GM12878 (cell line): Measurements from ENCODE around the gene PRPF38A. TPM values are rescaled to one million over a fixed set of nuclear protein-coding genes. Genes with fewer than 3 reads are reported as not detected.
A peak's percentile ranks its signal among the peaks of the same experiment; 100 is the strongest.

Experiments
- ATF7 ChIP-seq: fragments of 450-650 bp; IDR thresholded peaks from 2 replicates; pipeline ENCODE4 v1.6.1; 2016; ENCODE audit warnings: low read depth, mild to moderate bottlenecking
- CBX5 ChIP-seq: sonication (generic); IDR thresholded peaks from 2 replicates; pipeline ENCODE4 v1.6.1; 2016; ENCODE audit warnings: low read depth, moderate library complexity, mild to moderate bottlenecking, inconsistent platforms
- CHD1 ChIP-seq: IDR thresholded peaks from 2 replicates; pipeline ENCODE4 v1.6.1; 2012; ENCODE audit warnings: low read depth, low read length, improper control_type of control experiment
- CREB1 ChIP-seq: IDR thresholded peaks from 2 replicates; pipeline ENCODE4 v1.6.1; 2012; ENCODE audit warnings: low read depth, mild to moderate bottlenecking, inconsistent platforms
- CREM ChIP-seq: IDR thresholded peaks from 2 replicates; pipeline ENCODE4 v1.6.1; 2014; ENCODE audit warnings: antibody characterized with exemption, low read depth
- ELK1 ChIP-seq: IDR thresholded peaks from 2 replicates; pipeline ENCODE4 v1.6.1; 2012; ENCODE audit warnings: low read depth, low read length, improper control_type of control experiment
- EZH2 ChIP-seq: IDR thresholded peaks from 2 replicates; pipeline ENCODE4 v1.6.1; 2012; ENCODE audit warnings: low read depth, mild to moderate bottlenecking, control low read depth, inconsistent platforms, low read length, borderline replicate concordance; ENCODE audit not compliant: control insufficient read depth
- IKZF1 ChIP-seq: fragments of 450-650 bp; conservative IDR thresholded peaks from 2 replicates; pipeline ENCODE4 v1.6.1; 2017; ENCODE audit warnings: antibody characterized with exemption, mild to moderate bottlenecking
- KLF5 ChIP-seq: fragments of 450-650 bp; IDR thresholded peaks from 2 replicates; pipeline ENCODE4 v1.6.1; 2014; ENCODE audit warnings: mild to moderate bottlenecking; ENCODE audit not compliant: partially characterized antibody
- MXI1 ChIP-seq: fragments of 150-350 bp; IDR thresholded peaks from 2 replicates; pipeline ENCODE4 v1.6.1; 2011; ENCODE audit warnings: low read depth, mild to moderate bottlenecking, inconsistent platforms, low read length, improper control_type of control experiment
- NBN ChIP-seq: fragments of 450-650 bp; IDR thresholded peaks from 2 replicates; pipeline ENCODE4 v1.6.1; 2016
- PAX5 ChIP-seq: IDR thresholded peaks from 2 replicates; pipeline ENCODE4 v1.6.1; 2011; ENCODE audit warnings: low read depth, low read length, borderline replicate concordance
- PAX8 ChIP-seq: fragments of 450-650 bp; IDR thresholded peaks from 2 replicates; pipeline ENCODE4 v1.6.1; 2017; ENCODE audit warnings: mild to moderate bottlenecking, moderate library complexity
- PBX3 ChIP-seq: IDR thresholded peaks from 2 replicates; pipeline ENCODE4 v1.6.1; 2011; ENCODE audit warnings: mild to moderate bottlenecking, low read depth, low read length, moderate library complexity; ENCODE audit not compliant: insufficient replicate concordance
- POLR2AphosphoS5 ChIP-seq: IDR thresholded peaks from 2 replicates; pipeline ENCODE4 v1.6.1; 2011; ENCODE audit warnings: mild to moderate bottlenecking, low read length, inconsistent platforms
- POU2F2 ChIP-seq: IDR thresholded peaks from 3 replicates; pipeline ENCODE4 v1.6.1; 2011; ENCODE audit warnings: low read depth, mild to moderate bottlenecking, low read length, borderline replicate concordance
- RAD51 ChIP-seq: fragments of 450-650 bp; IDR thresholded peaks from 2 replicates; pipeline ENCODE4 v1.6.1; 2016; ENCODE audit warnings: moderate library complexity, mild to moderate bottlenecking, inconsistent platforms
- RB1 ChIP-seq: fragments of 450-650 bp; formaldehyde crosslinking; IDR thresholded peaks from 2 replicates; pipeline ENCODE4 v1.6.1; 2017; ENCODE audit warnings: mild to moderate bottlenecking, borderline replicate concordance
- SMAD5 ChIP-seq: IDR thresholded peaks from 2 replicates; pipeline ENCODE4 v1.6.1; 2016; ENCODE audit warnings: antibody characterized with exemption, low read depth
- SP1 ChIP-seq: IDR thresholded peaks from one replicate; pipeline ENCODE4 v1.6.1; 2011; ENCODE audit warnings: low read depth, low read length
- SRF ChIP-seq, 2 experiments: IDR thresholded peaks; 2 replicates each; pipeline ENCODE4 v1.6.1; 2011; ENCODE audit warnings: low read depth in 2 of 2, low read length in 2 of 2, mild to moderate bottlenecking in 1 of 2, moderate library complexity in 1 of 2
- STAT3 ChIP-seq: IDR thresholded peaks from 2 replicates; pipeline ENCODE4 v1.6.1; 2011; ENCODE audit warnings: low read depth, low read length, improper control_type of control experiment
- TARDBP ChIP-seq: IDR thresholded peaks from 2 replicates; pipeline ENCODE4 v1.6.1; 2016; ENCODE audit warnings: borderline replicate concordance
- TCF12 ChIP-seq: IDR thresholded peaks from 2 replicates; pipeline ENCODE4 v1.6.1; 2011; ENCODE audit warnings: low read depth, mild to moderate bottlenecking, low read length
- YY1 ChIP-seq: IDR thresholded peaks from 2 replicates; pipeline ENCODE4 v1.6.1; 2011; ENCODE audit warnings: low read depth, mild to moderate bottlenecking, low read length
- ZBED1 ChIP-seq: IDR thresholded peaks from 2 replicates; pipeline ENCODE4 v1.6.1; 2016; ENCODE audit warnings: borderline replicate concordance
- polyA plus RNA-seq, 11 experiments: library from polyadenylated mRNA; depleted of rRNA in 4 of 11; unstranded in 6 of 11; stranded (reverse) in 5 of 11; fragments of >200 nt; fragmentation: Nextera tagmentation in 4 of 11; fragmentation: Illumina TruSeq in 1 of 11; extraction: Ambion mirVana in 4 of 11; extraction: Trizol in 1 of 11; gene quantifications; 1 replicate in 1 of 11; 2 replicates in 10 of 11; pipeline versions ENCODE4 v1.2.1 to v1.2.3, GENCODE V29; 2011 to 2016; ENCODE audit warnings: inconsistent platforms in 2 of 11, missing spikeins in 2 of 11, low read depth in 1 of 11
- total RNA-seq, 4 experiments: library from RNA; depleted of rRNA in 3 of 4; stranded (reverse); fragments of >200 nt in 3 of 4; fragmentation: Illumina TruSeq in 1 of 4; extraction: Trizol in 1 of 4; gene quantifications; 2 replicates each; pipeline versions ENCODE4 v1.2.1 to v1.2.3, GENCODE V29; 2013 to 2021
- TF ChIP-seq, protein P1 (sequence below): fragments of 450-650 bp; IDR thresholded peaks from 2 replicates; pipeline ENCODE4 v1.6.1; 2017; ENCODE audit warnings: low read depth, mild to moderate bottlenecking, moderate library complexity
- TF ChIP-seq, protein P2 (sequence below): IDR thresholded peaks from 2 replicates; pipeline ENCODE4 v1.6.1; 2012; ENCODE audit warnings: low read depth, low read length, improper control_type of control experiment

PRPF38A gene
- total and polyA plus RNA-seq, 10 of the 15 experiments (the other 5 are each of a cell fraction or from before 2014, with no cell fraction given) = 31.6 to 117 (median 77.7) TPM

DNA sequence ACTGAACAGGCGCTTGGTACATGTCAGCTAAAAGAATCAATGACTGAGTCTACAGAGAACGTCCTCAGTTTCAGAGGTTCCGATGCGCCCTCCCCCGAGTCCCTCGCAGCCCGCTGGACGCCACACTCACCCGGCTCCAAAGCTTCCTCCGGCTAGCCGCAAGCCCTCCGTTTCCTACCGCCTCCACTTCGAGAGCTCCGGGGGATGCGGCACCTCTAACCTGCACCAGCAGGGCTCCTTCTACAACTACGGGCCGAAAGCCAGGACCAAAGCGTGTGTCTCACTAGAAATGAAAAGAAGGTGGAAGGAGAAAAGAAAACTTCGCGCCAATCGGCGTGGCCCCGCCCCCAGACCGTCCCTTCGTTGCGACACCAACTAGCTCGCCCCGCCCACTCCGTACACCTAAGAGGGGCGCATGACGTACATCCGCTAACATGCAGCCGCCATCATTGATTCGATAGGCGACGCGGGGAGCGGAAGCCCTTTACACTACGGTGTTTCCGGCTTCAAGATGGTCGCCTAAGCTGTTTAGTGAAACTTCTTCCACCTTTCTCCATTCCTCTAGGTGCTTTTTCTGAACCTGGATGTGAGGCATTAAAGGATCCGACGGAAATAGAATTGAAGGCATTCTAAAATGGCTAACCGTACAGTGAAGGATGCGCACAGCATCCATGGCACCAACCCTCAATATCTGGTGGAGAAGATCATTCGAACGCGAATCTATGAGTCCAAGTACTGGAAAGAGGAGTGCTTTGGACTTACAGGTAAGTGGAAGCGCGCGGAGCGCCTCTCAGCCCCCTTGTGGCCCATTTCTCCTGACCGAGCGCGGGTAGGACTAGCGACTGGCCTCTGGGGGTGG is at the start of gene PRPF38A, which contains the start of gene ORC1 (continued):
- TF ChIP-seq MXI1 (peak; percentile 91), PAX5 (no peak), YY1 (peak; percentile 97), PBX3 (no peak), POU2F2 (peak; percentile 85), TCF12 (no peak), POLR2AphosphoS5 (peak; percentile 97), SRF (IDR thresholded peaks at IDR 0.05; ENCODE audit: low read depth in 2 of 2, low read length in 2 of 2) (peak; percentile 54 to 60; a peak in 1 of 4 replicates), ELK1 (no peak), RB1 (peak; percentile 89; the same call in 1 of the 2 replicates), SP1 (peak; percentile 69), CREM (peak; percentile 98), PAX8 (peak; percentile 66; the same call in 1 of the 2 replicates), ZBED1 (peak; percentile 63; the same call in 1 of the 2 replicates), NBN (peak; percentile 92), TARDBP (no peak), CBX5 (no peak), CHD1 (no peak), IKZF1 (peak; percentile 23; the same call in 1 of the 2 replicates), ATF7 (peak; percentile 85), RAD51 (peak; percentile 61), EZH2 (no peak), SMAD5 (peak; percentile 95), STAT3 (no peak), CREB1 (peak; percentile 99), KLF5 (peak; percentile 31)
- TF ChIP-seq, protein P1, sequence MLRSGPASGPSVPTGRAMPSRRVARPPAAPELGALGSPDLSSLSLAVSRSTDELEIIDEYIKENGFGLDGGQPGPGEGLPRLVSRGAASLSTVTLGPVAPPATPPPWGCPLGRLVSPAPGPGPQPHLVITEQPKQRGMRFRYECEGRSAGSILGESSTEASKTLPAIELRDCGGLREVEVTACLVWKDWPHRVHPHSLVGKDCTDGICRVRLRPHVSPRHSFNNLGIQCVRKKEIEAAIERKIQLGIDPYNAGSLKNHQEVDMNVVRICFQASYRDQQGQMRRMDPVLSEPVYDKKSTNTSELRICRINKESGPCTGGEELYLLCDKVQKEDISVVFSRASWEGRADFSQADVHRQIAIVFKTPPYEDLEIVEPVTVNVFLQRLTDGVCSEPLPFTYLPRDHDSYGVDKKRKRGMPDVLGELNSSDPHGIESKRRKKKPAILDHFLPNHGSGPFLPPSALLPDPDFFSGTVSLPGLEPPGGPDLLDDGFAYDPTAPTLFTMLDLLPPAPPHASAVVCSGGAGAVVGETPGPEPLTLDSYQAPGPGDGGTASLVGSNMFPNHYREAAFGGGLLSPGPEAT = peak; percentile 96
- TF ChIP-seq, protein P2, sequence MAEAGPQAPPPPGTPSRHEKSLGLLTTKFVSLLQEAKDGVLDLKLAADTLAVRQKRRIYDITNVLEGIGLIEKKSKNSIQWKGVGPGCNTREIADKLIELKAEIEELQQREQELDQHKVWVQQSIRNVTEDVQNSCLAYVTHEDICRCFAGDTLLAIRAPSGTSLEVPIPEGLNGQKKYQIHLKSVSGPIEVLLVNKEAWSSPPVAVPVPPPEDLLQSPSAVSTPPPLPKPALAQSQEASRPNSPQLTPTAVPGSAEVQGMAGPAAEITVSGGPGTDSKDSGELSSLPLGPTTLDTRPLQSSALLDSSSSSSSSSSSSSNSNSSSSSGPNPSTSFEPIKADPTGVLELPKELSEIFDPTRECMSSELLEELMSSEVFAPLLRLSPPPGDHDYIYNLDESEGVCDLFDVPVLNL = peak; percentile 85
